Measurements from ENCODE around the gene DEPDC5. TPM values are rescaled to one million over a fixed set of nuclear protein-coding genes. Genes with fewer than 3 reads are reported as not detected.

Gene DEPDC5
- total and polyA plus RNA-seq, 2 of the 8 experiments (the other 6 are each of a cell fraction or from before 2014, with no cell fraction given), result 18.3 to 26.5 TPM

DNA sequence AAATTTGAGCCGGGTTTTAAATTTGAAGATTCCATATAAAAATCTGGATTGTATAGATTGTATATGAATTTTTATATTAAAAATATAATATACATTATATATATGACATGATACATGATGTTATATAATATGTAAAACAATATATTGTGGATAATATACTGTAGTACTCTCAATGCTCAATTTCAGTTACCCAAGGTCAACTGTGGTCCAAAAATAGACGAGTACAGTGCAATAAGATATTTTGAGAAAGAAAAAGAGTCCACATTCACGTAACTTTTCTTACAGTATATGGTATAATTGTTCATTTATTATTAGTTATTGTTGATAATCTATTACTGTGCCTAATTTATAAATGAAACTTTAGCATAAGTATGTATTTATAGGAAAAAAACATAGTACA lies 96.3 kb downstream of the DEPDC5 start (continued):
- TF ChIP-seq SAP30 (IDR thresholded peaks at IDR 0.05; ENCODE audit: insufficient read depth, insufficient replicate concordance, low read length) (no peak), TEAD4 (IDR thresholded peaks at IDR 0.05; ENCODE audit: low read depth, low read length) (no peak), EZH2 (IDR thresholded peaks at IDR 0.05; ENCODE audit: low read depth, low read length, severe bottlenecking) (no peak), NANOG (IDR thresholded peaks at IDR 0.05; ENCODE audit: insufficient read depth, low read depth, low read length, poor library complexity, severe bottlenecking) (no peak), BACH1 (IDR thresholded peaks at IDR 0.05; ENCODE audit: low read length) (no peak)
- TF ChIP-seq, protein P1, sequence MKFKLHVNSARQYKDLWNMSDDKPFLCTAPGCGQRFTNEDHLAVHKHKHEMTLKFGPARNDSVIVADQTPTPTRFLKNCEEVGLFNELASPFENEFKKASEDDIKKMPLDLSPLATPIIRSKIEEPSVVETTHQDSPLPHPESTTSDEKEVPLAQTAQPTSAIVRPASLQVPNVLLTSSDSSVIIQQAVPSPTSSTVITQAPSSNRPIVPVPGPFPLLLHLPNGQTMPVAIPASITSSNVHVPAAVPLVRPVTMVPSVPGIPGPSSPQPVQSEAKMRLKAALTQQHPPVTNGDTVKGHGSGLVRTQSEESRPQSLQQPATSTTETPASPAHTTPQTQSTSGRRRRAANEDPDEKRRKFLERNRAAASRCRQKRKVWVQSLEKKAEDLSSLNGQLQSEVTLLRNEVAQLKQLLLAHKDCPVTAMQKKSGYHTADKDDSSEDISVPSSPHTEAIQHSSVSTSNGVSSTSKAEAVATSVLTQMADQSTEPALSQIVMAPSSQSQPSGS (IDR thresholded peaks at IDR 0.05; ENCODE audit: low read length), result no peak
